PFSK-1 (cell line): ENCODE results near the gene MAP4K4.

Experiments
- POLR2AphosphoS5 ChIP-seq: IDR thresholded peaks from 2 replicates; pipeline ENCODE4 v1.6.1; 2012; ENCODE audit warnings: low read depth, mild to moderate bottlenecking, control low read depth, low read length, moderate library complexity
- SIN3A ChIP-seq: IDR thresholded peaks from 2 replicates; pipeline ENCODE4 v1.6.1; 2012; ENCODE audit warnings: mild to moderate bottlenecking, low read length, moderate library complexity, borderline replicate concordance; ENCODE audit not compliant: insufficient read depth
- TAF1 ChIP-seq: IDR thresholded peaks from 2 replicates; pipeline ENCODE4 v1.6.1; 2012; ENCODE audit warnings: low read length, control low read depth, borderline replicate concordance; ENCODE audit not compliant: insufficient read depth
- TF ChIP-seq, protein P1 (sequence below), 2 experiments: IDR thresholded peaks; 2 replicates each; pipeline versions ENCODE4 v1.6.1 to v1.8.0; 2011 to 2012; ENCODE audit warnings: low read depth in 2 of 2, low read length in 2 of 2, control low read depth in 1 of 2, inconsistent platforms in 1 of 2, mild to moderate bottlenecking in 1 of 2, moderate library complexity in 1 of 2; ENCODE audit not compliant: insufficient read depth in 1 of 2

DNA sequence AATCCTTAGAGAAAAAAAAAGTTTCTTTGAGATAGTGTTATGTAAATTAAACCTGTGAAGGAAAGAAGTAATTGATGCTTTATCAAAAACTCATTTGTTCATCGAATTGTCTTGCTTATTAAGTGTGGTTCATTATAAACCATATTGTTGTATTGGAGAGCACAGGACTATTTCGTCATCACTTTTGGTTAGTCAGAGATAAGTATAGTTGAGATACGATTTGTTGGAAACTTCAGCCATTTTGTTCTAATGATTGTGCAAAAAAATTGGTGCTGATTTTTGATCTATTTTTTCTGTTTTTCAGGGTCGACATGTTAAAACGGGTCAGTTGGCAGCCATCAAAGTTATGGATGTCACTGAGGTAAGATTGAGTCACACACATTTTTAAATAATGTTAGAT lies 92.9 kb downstream of the MAP4K4 start:
- TF ChIP-seq POLR2AphosphoS5 (no peak), SIN3A (no peak), TAF1 (no peak)
- TF ChIP-seq, protein P1, sequence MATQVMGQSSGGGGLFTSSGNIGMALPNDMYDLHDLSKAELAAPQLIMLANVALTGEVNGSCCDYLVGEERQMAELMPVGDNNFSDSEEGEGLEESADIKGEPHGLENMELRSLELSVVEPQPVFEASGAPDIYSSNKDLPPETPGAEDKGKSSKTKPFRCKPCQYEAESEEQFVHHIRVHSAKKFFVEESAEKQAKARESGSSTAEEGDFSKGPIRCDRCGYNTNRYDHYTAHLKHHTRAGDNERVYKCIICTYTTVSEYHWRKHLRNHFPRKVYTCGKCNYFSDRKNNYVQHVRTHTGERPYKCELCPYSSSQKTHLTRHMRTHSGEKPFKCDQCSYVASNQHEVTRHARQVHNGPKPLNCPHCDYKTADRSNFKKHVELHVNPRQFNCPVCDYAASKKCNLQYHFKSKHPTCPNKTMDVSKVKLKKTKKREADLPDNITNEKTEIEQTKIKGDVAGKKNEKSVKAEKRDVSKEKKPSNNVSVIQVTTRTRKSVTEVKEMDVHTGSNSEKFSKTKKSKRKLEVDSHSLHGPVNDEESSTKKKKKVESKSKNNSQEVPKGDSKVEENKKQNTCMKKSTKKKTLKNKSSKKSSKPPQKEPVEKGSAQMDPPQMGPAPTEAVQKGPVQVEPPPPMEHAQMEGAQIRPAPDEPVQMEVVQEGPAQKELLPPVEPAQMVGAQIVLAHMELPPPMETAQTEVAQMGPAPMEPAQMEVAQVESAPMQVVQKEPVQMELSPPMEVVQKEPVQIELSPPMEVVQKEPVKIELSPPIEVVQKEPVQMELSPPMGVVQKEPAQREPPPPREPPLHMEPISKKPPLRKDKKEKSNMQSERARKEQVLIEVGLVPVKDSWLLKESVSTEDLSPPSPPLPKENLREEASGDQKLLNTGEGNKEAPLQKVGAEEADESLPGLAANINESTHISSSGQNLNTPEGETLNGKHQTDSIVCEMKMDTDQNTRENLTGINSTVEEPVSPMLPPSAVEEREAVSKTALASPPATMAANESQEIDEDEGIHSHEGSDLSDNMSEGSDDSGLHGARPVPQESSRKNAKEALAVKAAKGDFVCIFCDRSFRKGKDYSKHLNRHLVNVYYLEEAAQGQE (IDR thresholded peaks at IDR 0.05; ENCODE audit: insufficient read depth in 1 of 2, low read depth in 2 of 2, low read length in 2 of 2), result no peak
